ENCODE results near the gene CCDC190. TPM values are rescaled to one million over a fixed set of nuclear protein-coding genes. Genes with fewer than 3 reads are reported as not detected.

Gene CCDC190
- polyA plus RNA-seq, 1 donor (not counting 4 experiments of a cell fraction or from before 2014, with no cell fraction given): 0.07 TPM

GRCh38 chr1:162885265-162885664 is 24.3 kb upstream of the CCDC190 start:
- H3K4me3 ChIP-seq (ENCODE audit: control insufficient read depth in 2 of 3, extremely low read depth in 1 of 3, insufficient read depth in 2 of 3, low read depth in 1 of 3, low read length in 3 of 3): no peak overlapping the region
- no peaks in the 10 kb centered on the region for H3K9me1 ChIP-seq (ENCODE audit: control insufficient read depth, extremely low read depth, insufficient read depth, low read length)
- no peak overlapping the region for H3K27ac ChIP-seq (ENCODE audit: control insufficient read depth, insufficient read depth, low read length)
- H3K27me3 ChIP-seq (ENCODE audit: control insufficient read depth, extremely low read depth, insufficient read depth, low read length): no peaks in the 10 kb centered on the region
- no peaks in the 10 kb centered on the region for H3K4me1 ChIP-seq (ENCODE audit: control insufficient read depth, extremely low read depth, insufficient read depth, low read length)
- no peak for DNase-seq (ENCODE audit: low read depth, low spot score)
- no peaks in the 10 kb centered on the region for H4K20me1 ChIP-seq (ENCODE audit: control insufficient read depth, extremely low read depth, insufficient read depth, low read length)
- H3K36me3 ChIP-seq (ENCODE audit: control insufficient read depth in 2 of 2, extremely low read depth in 1 of 2, insufficient read depth in 2 of 2, low read length in 2 of 2): no peaks in the 10 kb centered on the region
- no peak overlapping the region for H2AFZ ChIP-seq (ENCODE audit: control insufficient read depth, low read length)
- H3K79me2 ChIP-seq (ENCODE audit: control insufficient read depth, insufficient read depth, low read length): no peaks in the 10 kb centered on the region
- no peak overlapping the region for H3K9ac ChIP-seq (ENCODE audit: control insufficient read depth, extremely low read depth, insufficient read depth, low read length)
- dilution Hi-C loops (cut with MboI; ENCODE audit: extremely low pct_ligation_motif_present, low sequenced_read_pairs): no loop called here
- no peak for FAIRE-seq
- no peaks in the 10 kb centered on the region for H3K9me3 ChIP-seq (ENCODE audit: control insufficient read depth, low read depth, low read length)
- TF ChIP-seq EZH2 (IDR thresholded peaks at IDR 0.05; ENCODE audit: low read length): no peak
- no peak for TF ChIP-seq CTCF (optimal IDR thresholded peaks at IDR 0.05 in 1 of 3, IDR thresholded peaks at IDR 0.05 in 1 of 3, conservative IDR thresholded peaks at IDR 0.05 in 1 of 3; ENCODE audit: extremely low read depth in 1 of 3, insufficient read depth in 2 of 3, low read length in 3 of 3)
- H3K4me2 ChIP-seq (ENCODE audit: control insufficient read depth, extremely low read depth, insufficient read depth, low read depth, low read length): no peak overlapping the region

GRCh38 chr1:162884831-162885230 is 23.9 kb upstream of the CCDC190 start:
- Histone ChIP-seq H3K4me1 (ENCODE audit: control insufficient read depth, extremely low read depth, insufficient read depth, low read length) (no peaks in the 10 kb centered on the region), H3K9me3 (ENCODE audit: control insufficient read depth, low read depth, low read length) (no peaks in the 10 kb centered on the region), H3K27me3 (ENCODE audit: control insufficient read depth, extremely low read depth, insufficient read depth, low read length) (no peaks in the 10 kb centered on the region), H4K20me1 (ENCODE audit: control insufficient read depth, extremely low read depth, insufficient read depth, low read length) (no peaks in the 10 kb centered on the region), H3K4me2 (ENCODE audit: control insufficient read depth, extremely low read depth, insufficient read depth, low read depth, low read length) (no peak overlapping the region), H3K9ac (ENCODE audit: control insufficient read depth, extremely low read depth, insufficient read depth, low read length) (no peak overlapping the region), H3K9me1 (ENCODE audit: control insufficient read depth, extremely low read depth, insufficient read depth, low read length) (no peaks in the 10 kb centered on the region), H3K27ac (ENCODE audit: control insufficient read depth, insufficient read depth, low read length) (no peak overlapping the region), H3K36me3 (ENCODE audit: control insufficient read depth in 2 of 2, extremely low read depth in 1 of 2, insufficient read depth in 2 of 2, low read length in 2 of 2) (no peaks in the 10 kb centered on the region), H3K79me2 (ENCODE audit: control insufficient read depth, insufficient read depth, low read length) (no peaks in the 10 kb centered on the region), H3K4me3 (ENCODE audit: control insufficient read depth in 2 of 3, extremely low read depth in 1 of 3, insufficient read depth in 2 of 3, low read depth in 1 of 3, low read length in 3 of 3) (no peak overlapping the region), H2AFZ (ENCODE audit: control insufficient read depth, low read length) (no peak overlapping the region)
- dilution Hi-C loops (cut with MboI; ENCODE audit: extremely low pct_ligation_motif_present, low sequenced_read_pairs): no loop called here
- DNase-seq (ENCODE audit: low read depth, low spot score): no peak
- no peak for TF ChIP-seq EZH2 (IDR thresholded peaks at IDR 0.05; ENCODE audit: low read length)
- TF ChIP-seq CTCF (optimal IDR thresholded peaks at IDR 0.05 in 1 of 3, IDR thresholded peaks at IDR 0.05 in 1 of 3, conservative IDR thresholded peaks at IDR 0.05 in 1 of 3; ENCODE audit: extremely low read depth in 1 of 3, insufficient read depth in 2 of 3, low read length in 3 of 3): no peak
- FAIRE-seq: no peak
